ENCODE data around the gene RMND5A.

DNA sequence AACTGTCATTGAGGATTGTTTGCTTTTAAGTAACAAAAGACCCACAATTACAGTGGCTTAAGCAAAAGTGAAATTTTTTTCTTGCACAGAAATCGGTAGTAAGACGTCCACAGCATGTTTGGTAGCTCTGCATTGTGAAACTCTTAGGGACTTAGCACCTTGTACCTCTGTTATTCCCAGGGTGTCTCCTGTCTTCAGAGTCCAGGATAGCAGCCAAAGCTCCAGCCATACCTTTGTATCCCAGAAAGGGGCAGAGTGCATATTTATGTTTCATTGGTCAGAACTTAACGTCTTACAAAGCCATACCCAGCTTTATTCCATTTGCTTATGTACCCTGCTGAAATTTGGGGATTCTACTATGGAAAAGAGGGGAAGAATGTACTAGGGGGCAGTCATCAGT, 32.8 kb downstream of the RMND5A start:
- TF ChIP-seq POLR2A (IDR thresholded peaks at IDR 0.05), result no peak
- TF ChIP-seq, protein P1, sequence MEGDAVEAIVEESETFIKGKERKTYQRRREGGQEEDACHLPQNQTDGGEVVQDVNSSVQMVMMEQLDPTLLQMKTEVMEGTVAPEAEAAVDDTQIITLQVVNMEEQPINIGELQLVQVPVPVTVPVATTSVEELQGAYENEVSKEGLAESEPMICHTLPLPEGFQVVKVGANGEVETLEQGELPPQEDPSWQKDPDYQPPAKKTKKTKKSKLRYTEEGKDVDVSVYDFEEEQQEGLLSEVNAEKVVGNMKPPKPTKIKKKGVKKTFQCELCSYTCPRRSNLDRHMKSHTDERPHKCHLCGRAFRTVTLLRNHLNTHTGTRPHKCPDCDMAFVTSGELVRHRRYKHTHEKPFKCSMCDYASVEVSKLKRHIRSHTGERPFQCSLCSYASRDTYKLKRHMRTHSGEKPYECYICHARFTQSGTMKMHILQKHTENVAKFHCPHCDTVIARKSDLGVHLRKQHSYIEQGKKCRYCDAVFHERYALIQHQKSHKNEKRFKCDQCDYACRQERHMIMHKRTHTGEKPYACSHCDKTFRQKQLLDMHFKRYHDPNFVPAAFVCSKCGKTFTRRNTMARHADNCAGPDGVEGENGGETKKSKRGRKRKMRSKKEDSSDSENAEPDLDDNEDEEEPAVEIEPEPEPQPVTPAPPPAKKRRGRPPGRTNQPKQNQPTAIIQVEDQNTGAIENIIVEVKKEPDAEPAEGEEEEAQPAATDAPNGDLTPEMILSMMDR (IDR thresholded peaks at IDR 0.05 in 8 of 11, conservative IDR thresholded peaks at IDR 0.05 in 3 of 11), result no peak
- no peak for TF ChIP-seq POLR2AphosphoS5 (IDR thresholded peaks at IDR 0.05)
